HepG2 (cell line): ENCODE results near the gene ATP11A. TPM values are rescaled to one million over a fixed set of nuclear protein-coding genes. Genes with fewer than 3 reads are reported as not detected.

ENCODE experiments used
- ATF5 ChIP-seq: sonication (generic); formaldehyde crosslinking; IDR thresholded peaks from 2 replicates; pipeline ENCODE4 v1.4.0; 2020; ENCODE audit warnings: mild to moderate bottlenecking, low read depth, missing genetic modification reagents
- ATF7 ChIP-seq, 2 experiments: fragments of 450-650 bp in 1 of 2; sonication (generic) in 1 of 2; formaldehyde crosslinking in 1 of 2; IDR thresholded peaks; 2 replicates each; pipeline versions ENCODE4 v1.4.0 to v1.6.1; 2016 to 2020; ENCODE audit warnings: antibody characterized with exemption in 1 of 2, mild to moderate bottlenecking in 1 of 2, missing genetic modification reagents in 1 of 2
- EP300 ChIP-seq, 3 experiments: sonication (generic) in 1 of 3; formaldehyde crosslinking in 1 of 3; IDR thresholded peaks; 2 replicates each; pipeline versions ENCODE4 v1.5.1 to v1.6.1; 2011 to 2020; ENCODE audit warnings: low read depth in 2 of 3, low read length in 2 of 3, borderline replicate concordance in 1 of 3, improper control_type of control experiment in 1 of 3, mild to moderate bottlenecking in 1 of 3, missing genetic modification reagents in 1 of 3, moderate library complexity in 1 of 3
- FOXK1 ChIP-seq: sonication (generic); formaldehyde crosslinking; IDR thresholded peaks from 2 replicates; pipeline ENCODE4 v1.4.0; 2020; ENCODE audit warnings: low read depth, missing genetic modification reagents, borderline replicate concordance
- HBP1 ChIP-seq: IDR thresholded peaks from 2 replicates; pipeline ENCODE4 v1.6.1; 2016; ENCODE audit warnings: low read depth, control low read depth
- MYC ChIP-seq: sonication (generic); formaldehyde crosslinking; IDR thresholded peaks from 2 replicates; pipeline ENCODE4 v1.9.0; 2021; ENCODE audit warnings: missing genetic modification reagents, borderline replicate concordance
- REST ChIP-seq, 2 experiments: IDR thresholded peaks; 2 replicates each; pipeline ENCODE4 v1.6.1; 2011 to 2012; ENCODE audit warnings: low read length in 2 of 2, borderline replicate concordance in 1 of 2, low read depth in 1 of 2, mild to moderate bottlenecking in 1 of 2, moderate library complexity in 1 of 2
- REXO4 ChIP-seq: sonication (generic); formaldehyde crosslinking; IDR thresholded peaks from 2 replicates; pipeline ENCODE4 v1.8.0; 2022; ENCODE audit warnings: missing genetic modification reagents, mild to moderate bottlenecking, borderline replicate concordance
- SNAPC5 ChIP-seq: sonication (generic); formaldehyde crosslinking; IDR thresholded peaks from 2 replicates; pipeline ENCODE4 v1.8.1; 2023; ENCODE audit warnings: mild to moderate bottlenecking, missing genetic modification reagents, borderline replicate concordance
- ZNF276 ChIP-seq: sonication (generic); formaldehyde crosslinking; IDR thresholded peaks from 2 replicates; pipeline ENCODE4 v1.4.0; 2020; ENCODE audit warnings: mild to moderate bottlenecking, low read depth, missing genetic modification reagents
- ZNF317 ChIP-seq: sonication (generic); formaldehyde crosslinking; IDR thresholded peaks from 2 replicates; pipeline ENCODE4 v1.5.0; 2020; ENCODE audit warnings: mild to moderate bottlenecking, missing genetic modification reagents
- ZNF33A ChIP-seq: sonication (generic); formaldehyde crosslinking; IDR thresholded peaks from 2 replicates; pipeline ENCODE4 v1.5.1; 2020; ENCODE audit warnings: missing genetic modification reagents, mild to moderate bottlenecking, moderate library complexity, borderline replicate concordance
- ZNF512 ChIP-seq: sonication (generic); formaldehyde crosslinking; IDR thresholded peaks from 2 replicates; pipeline ENCODE4 v1.4.0; 2020; ENCODE audit warnings: mild to moderate bottlenecking, missing genetic modification reagents
- ZNF570 ChIP-seq: sonication (generic); formaldehyde crosslinking; IDR thresholded peaks from 2 replicates; pipeline ENCODE4 v1.4.0; 2020; ENCODE audit warnings: mild to moderate bottlenecking, missing genetic modification reagents, borderline replicate concordance
- ZNF749 ChIP-seq: sonication (generic); formaldehyde crosslinking; IDR thresholded peaks from 2 replicates; pipeline ENCODE4 v1.8.0; 2022; ENCODE audit warnings: mild to moderate bottlenecking, missing genetic modification reagents, moderate library complexity, borderline replicate concordance
- ZSCAN12 ChIP-seq: sonication (generic); formaldehyde crosslinking; IDR thresholded peaks from 2 replicates; pipeline ENCODE4 v1.9.0; 2021; ENCODE audit warnings: mild to moderate bottlenecking, missing genetic modification reagents
- polyA plus RNA-seq, 8 experiments: library from polyadenylated mRNA; depleted of rRNA in 3 of 8; stranded (reverse) in 7 of 8; unstranded in 1 of 8; fragments of >200 nt; fragmentation: Illumina TruSeq in 4 of 8; extraction: Trizol in 4 of 8; gene quantifications; 2 replicates each; pipeline versions ENCODE4 v1.2.1 to v1.2.3, GENCODE V29; 2011 to 2016; ENCODE audit warnings: low read depth in 4 of 8, missing spikeins in 1 of 8, mixed read lengths in 1 of 8; ENCODE audit not compliant: insufficient read depth in 1 of 8
- total RNA-seq, 5 experiments: library from RNA; depleted of rRNA; stranded (reverse); fragments of >200 nt; fragmentation: Illumina TruSeq; extraction: Trizol; gene quantifications; 2 replicates each; pipeline ENCODE4 v1.2.3, GENCODE V29; 2016; ENCODE audit warnings: low read depth in 1 of 5

ATP11A gene
- total and polyA plus RNA-seq, 2 of the 13 experiments (the other 11 are each of a cell fraction or from before 2014, with no cell fraction given), result 18.4 to 20.1 TPM

GRCh38 chr13:112894673-112895481, 205.0 kb downstream of the ATP11A start (continued):
- TF ChIP-seq ATF5 (CRISPR knock-in tag), result no peak
- 0 out of 2 replicates have a peak, but pooled peaks have one; percentile 41 for TF ChIP-seq ZNF749
- no peak for TF ChIP-seq SNAPC5 (CRISPR knock-in tag)
- TF ChIP-seq HBP1 (CRISPR knock-in tag), result 0 out of 2 replicates have a peak, but pooled peaks have one; percentile 29
- peak; percentile 95 for TF ChIP-seq ZNF276 (CRISPR knock-in tag)
- TF ChIP-seq REST (IDR thresholded peaks at IDR 0.05; ENCODE audit: borderline replicate concordance in 1 of 2, low read depth in 1 of 2, low read length in 2 of 2), result no peak
- TF ChIP-seq FOXK1 (CRISPR knock-in tag), result peak; percentile 21; the same call in 1 of the 2 replicates
- no peak for TF ChIP-seq ZNF512
- TF ChIP-seq ATF7 (IDR thresholded peaks at IDR 0.05), result no peak
- TF ChIP-seq ATF7 (CRISPR knock-in tag; IDR thresholded peaks at IDR 0.05), result no peak
- no peak for TF ChIP-seq REXO4 (CRISPR knock-in tag)
- TF ChIP-seq ZNF570 (CRISPR knock-in tag), result no peak
- peak; percentile 68; the same call in 1 of the 2 replicates for TF ChIP-seq MYC (CRISPR knock-in tag)
- no peak for TF ChIP-seq EP300 (IDR thresholded peaks at IDR 0.05; ENCODE audit: low read depth in 2 of 2, low read length in 2 of 2)
- TF ChIP-seq EP300 (CRISPR knock-in tag; IDR thresholded peaks at IDR 0.05; ENCODE audit: borderline replicate concordance), result no peak
- TF ChIP-seq ZSCAN12 (CRISPR knock-in tag), result no peak
- no peak for TF ChIP-seq ZNF33A (CRISPR knock-in tag)
- TF ChIP-seq ZNF317, result 0 out of 2 replicates have a peak, but pooled peaks have one; percentile 39
